Measurements from ENCODE around the gene ARID3C. TPM values are rescaled to one million over a fixed set of nuclear protein-coding genes. Genes with fewer than 3 reads are reported as not detected.

ARID3C gene
- total and polyA plus RNA-seq, 2 donors (not counting 3 experiments of a cell fraction or from before 2014, with no cell fraction given): not detected

GRCh38 chr9:34633166-34633565, 4.3 kb upstream of the ARID3C start:
- Histone ChIP-seq H3K27me3 (ENCODE audit: control insufficient read depth in 2 of 2, insufficient read depth in 2 of 2, low read length in 2 of 2) (peaks cover 26 to 32% of the 10 kb centered on the region in 2 experiments), H3K4me1 (ENCODE audit: control insufficient read depth, extremely low read depth, insufficient read depth, low read length) (peaks cover 20% of the 10 kb centered on the region), H3K79me2 (ENCODE audit: control insufficient read depth, insufficient read depth, low read length) (peaks cover 19% of the 10 kb centered on the region), H2AFZ (ENCODE audit: low read depth, low read length) (no peak overlapping the region), H3K4me2 (ENCODE audit: insufficient read depth, low read length) (no peak overlapping the region), H3K27ac (ENCODE audit: insufficient read depth, low read depth, low read length) (no peak overlapping the region), H3K9me3 (replicated peaks; ENCODE audit: control insufficient read depth, insufficient read depth, low read length) (no peaks in the 10 kb centered on the region), H3K9ac (replicated peaks; ENCODE audit: extremely low read depth, insufficient read depth, low read length) (no peak overlapping the region), H3K4me3 (replicated peaks in 1 of 3; ENCODE audit: insufficient read depth in 1 of 3, low read depth in 1 of 3, low read length in 3 of 3) (no peak overlapping the region), H3K9me1 (replicated peaks; ENCODE audit: control insufficient read depth, extremely low read depth, insufficient read depth, low read length) (no peaks in the 10 kb centered on the region), H3K36me3 (ENCODE audit: control insufficient read depth in 2 of 2, extremely low read depth in 1 of 2, insufficient read depth in 2 of 2, low read length in 2 of 2) (peaks cover 0 to 2% of the 10 kb centered on the region in 2 experiments), H4K20me1 (replicated peaks; ENCODE audit: control insufficient read depth, extremely low read depth, insufficient read depth, low read length) (no peaks in the 10 kb centered on the region)
- CTCF ChIA-PET: interaction anchor here (0.6 to 4.0 kb wide), 21 partner anchors 8 to 229 kb away, joined by 3 to 130 read pairs (median 7); partner anchors contain the start of genes CCL21, DCTN3, GALT and IL11RA
- dilution Hi-C loops (cut with MboI; ENCODE audit: extremely low pct_ligation_motif_present, low sequenced_read_pairs) (no loop called here), intact Hi-C loops (cut with micrococcal nuclease) (no loop called here)
- FAIRE-seq: no peak
- POLR2A ChIA-PET: no interaction called here
- no peak for DNase-seq (ENCODE audit: low read depth, low spot score)
- TF ChIP-seq MAX (IDR thresholded peaks at IDR 0.05; ENCODE audit: insufficient read depth, insufficient read length) (no peak), POLR2A (IDR thresholded peaks at IDR 0.05; ENCODE audit: low read depth, low read length) (no peak), EZH2 (IDR thresholded peaks at IDR 0.05; ENCODE audit: borderline replicate concordance, low read depth, low read length, severe bottlenecking) (no peak), POLR2AphosphoS5 (IDR thresholded peaks at IDR 0.05; ENCODE audit: insufficient read depth, low read depth, low read length) (no peak), FOS (IDR thresholded peaks at IDR 0.05; ENCODE audit: borderline replicate concordance, insufficient read depth, low read length) (no peak), GATA2 (IDR thresholded peaks at IDR 0.05; ENCODE audit: insufficient read depth, insufficient read length, low read depth, low read length) (no peak), MYC (IDR thresholded peaks at IDR 0.05; ENCODE audit: low read depth, low read length) (no peak)
- no TSS peak for BruUV-seq (replicated peaks)

Data from endothelial cell of umbilical vein (primary cell).